ENCODE measurements around the gene KIF1B.

DNA sequence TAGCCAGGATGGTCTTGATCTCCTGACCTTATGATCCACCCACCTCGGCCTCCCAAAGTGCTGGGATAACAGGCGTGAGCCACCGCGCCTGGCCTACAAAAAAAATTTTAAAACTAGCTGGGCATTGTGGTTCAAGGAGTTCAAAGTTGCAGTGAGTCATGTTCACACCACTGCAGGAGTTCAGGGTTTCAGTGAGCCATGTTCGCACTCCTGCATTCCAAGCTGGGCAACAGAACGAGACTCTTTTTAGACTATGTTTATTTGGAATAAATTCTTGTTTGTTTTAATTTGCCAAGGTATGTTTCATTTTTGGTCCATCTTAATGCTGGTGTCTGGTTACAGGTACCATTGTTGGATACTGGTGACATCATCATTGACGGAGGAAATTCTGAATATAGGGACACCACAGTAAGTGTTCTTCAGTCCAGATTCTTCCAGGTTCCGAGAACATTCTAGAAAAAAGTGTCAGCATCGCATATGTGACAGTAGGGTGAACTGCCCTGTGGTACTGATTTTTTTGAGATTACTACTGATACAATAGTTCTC, 192.4 kb downstream of the KIF1B start:
- TF ChIP-seq POLR2A (IDR thresholded peaks at IDR 0.05) (no peak), POLR2AphosphoS5 (IDR thresholded peaks at IDR 0.05) (no peak)
- TF ChIP-seq, protein P1, sequence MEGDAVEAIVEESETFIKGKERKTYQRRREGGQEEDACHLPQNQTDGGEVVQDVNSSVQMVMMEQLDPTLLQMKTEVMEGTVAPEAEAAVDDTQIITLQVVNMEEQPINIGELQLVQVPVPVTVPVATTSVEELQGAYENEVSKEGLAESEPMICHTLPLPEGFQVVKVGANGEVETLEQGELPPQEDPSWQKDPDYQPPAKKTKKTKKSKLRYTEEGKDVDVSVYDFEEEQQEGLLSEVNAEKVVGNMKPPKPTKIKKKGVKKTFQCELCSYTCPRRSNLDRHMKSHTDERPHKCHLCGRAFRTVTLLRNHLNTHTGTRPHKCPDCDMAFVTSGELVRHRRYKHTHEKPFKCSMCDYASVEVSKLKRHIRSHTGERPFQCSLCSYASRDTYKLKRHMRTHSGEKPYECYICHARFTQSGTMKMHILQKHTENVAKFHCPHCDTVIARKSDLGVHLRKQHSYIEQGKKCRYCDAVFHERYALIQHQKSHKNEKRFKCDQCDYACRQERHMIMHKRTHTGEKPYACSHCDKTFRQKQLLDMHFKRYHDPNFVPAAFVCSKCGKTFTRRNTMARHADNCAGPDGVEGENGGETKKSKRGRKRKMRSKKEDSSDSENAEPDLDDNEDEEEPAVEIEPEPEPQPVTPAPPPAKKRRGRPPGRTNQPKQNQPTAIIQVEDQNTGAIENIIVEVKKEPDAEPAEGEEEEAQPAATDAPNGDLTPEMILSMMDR (IDR thresholded peaks at IDR 0.05): no peak
